BJ (cell line): Measurements from ENCODE around the gene PRKAR2B. TPM values are rescaled to one million over a fixed set of nuclear protein-coding genes. Genes with fewer than 3 reads are reported as not detected.

Experiments
- CTCF ChIA-PET: fragments of 350-600 bp; formaldehyde crosslinking; extraction: SDS; loops from one replicate; lab custom pipeline; 2021; ENCODE audit warnings: antibody characterized with exemption, inconsistent platforms; lab: Yijun Ruan, JAX
- POLR2A ChIA-PET: fragments of 300-600 bp; sonication (Branson Sonifier 250); formaldehyde crosslinking; extraction: SDS; loops from one replicate; lab custom pipeline; 2021; ENCODE audit warnings: antibody characterized with exemption; lab: Charles Lee
- DNase-seq: peaks from one replicate; pipeline ENCODE4 v3.0.0-alpha.2; 2011; ENCODE audit warnings: low read depth
- H3K27me3 ChIP-seq: 2 replicates; pipeline ENCODE4 v1.6.0; 2011; ENCODE audit warnings: low read length; ENCODE audit not compliant: control insufficient read depth, insufficient read depth
- H3K36me3 ChIP-seq: 2 replicates; pipeline ENCODE4 v1.5.1; 2011; ENCODE audit warnings: low read length; ENCODE audit not compliant: control insufficient read depth, insufficient read depth
- H3K4me3 ChIP-seq: 2 replicates; pipeline ENCODE4 v1.5.1; 2011; ENCODE audit warnings: low read depth, mild to moderate bottlenecking, control low read depth, low read length
- CTCF ChIP-seq: IDR thresholded peaks from 2 replicates; pipeline ENCODE4 v1.5.1; 2011; ENCODE audit warnings: low read depth, mild to moderate bottlenecking, control low read depth, inconsistent platforms, low read length, moderate library complexity; ENCODE audit not compliant: insufficient read depth
- polyA plus RNA-seq: library from polyadenylated mRNA; depleted of rRNA; stranded (reverse); fragments of >200 nt; gene quantifications from 2 replicates; pipeline ENCODE4 v1.2.3, GENCODE V29; 2011

Gene PRKAR2B
- polyA plus RNA-seq, 1 experiment, result 2.6 TPM

- CTCF ChIA-PET, result no interaction called here
- Histone ChIP-seq H3K27me3 (no peaks in the 10 kb centered on the region), H3K4me3 (no peak overlapping the region), H3K36me3 (no peaks in the 10 kb centered on the region)
- no peak for DNase-seq
- POLR2A ChIA-PET, result no interaction called here
- TF ChIP-seq CTCF, result no peak
Observed at GRCh38 chr7:107068156-107068555, 23.7 kb downstream of the PRKAR2B start.

GRCh38 chr7:107069457-107069856 is 25.0 kb downstream of the PRKAR2B start:
- no peak overlapping the region for H3K4me3 ChIP-seq
- no peak for TF ChIP-seq CTCF
- CTCF ChIA-PET, result no interaction called here
- POLR2A ChIA-PET, result no interaction called here
- no peaks in the 10 kb centered on the region for H3K27me3 ChIP-seq
- H3K36me3 ChIP-seq, result no peaks in the 10 kb centered on the region
- no peak for DNase-seq

- ChIA-PET POLR2A (no interaction called here), CTCF (no interaction called here)
- TF ChIP-seq CTCF, result no peak
- Histone ChIP-seq H3K27me3 (no peaks in the 10 kb centered on the region), H3K36me3 (no peaks in the 10 kb centered on the region), H3K4me3 (no peak overlapping the region)
- DNase-seq, result no peak
Observed at GRCh38 chr7:107070710-107071109, 26.2 kb downstream of the PRKAR2B start.

GRCh38 chr7:107071129-107071528 is 26.6 kb downstream of the PRKAR2B start:
- CTCF ChIA-PET, result no interaction called here
- POLR2A ChIA-PET, result no interaction called here
- TF ChIP-seq CTCF, result no peak
- no peaks in the 10 kb centered on the region for H3K27me3 ChIP-seq
- H3K36me3 ChIP-seq, result no peaks in the 10 kb centered on the region
- no peak for DNase-seq
- no peak overlapping the region for H3K4me3 ChIP-seq

GRCh38 chr7:107072133-107072532 is 27.6 kb downstream of the PRKAR2B start:
- TF ChIP-seq CTCF, result no peak
- H3K36me3 ChIP-seq, result no peaks in the 10 kb centered on the region
- POLR2A ChIA-PET, result no interaction called here
- CTCF ChIA-PET, result no interaction called here
- H3K27me3 ChIP-seq, result no peaks in the 10 kb centered on the region
- H3K4me3 ChIP-seq, result no peak overlapping the region
- DNase-seq, result no peak
